ENCODE results near the gene ACMSD.

DNA sequence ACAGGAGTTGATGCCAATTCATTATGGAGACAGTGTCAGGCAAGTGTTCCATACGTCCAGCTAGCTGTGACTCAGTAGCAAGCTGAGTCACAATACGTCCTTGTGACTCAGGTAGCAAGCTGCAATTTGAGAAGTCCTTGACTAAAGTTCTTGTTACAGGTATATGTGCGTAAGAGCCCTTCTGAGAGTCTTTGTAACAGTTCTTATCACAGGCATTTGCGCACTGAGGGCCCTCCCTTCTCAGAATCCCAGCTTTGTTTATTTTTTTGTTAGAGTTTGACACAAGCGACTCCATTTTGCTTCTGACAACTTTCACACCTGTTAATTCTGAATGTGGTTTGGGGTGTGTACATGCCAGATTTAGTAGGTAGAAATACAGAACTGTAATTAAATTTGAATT is 20.1 kb upstream of the ACMSD start:
- TF ChIP-seq, protein P1, sequence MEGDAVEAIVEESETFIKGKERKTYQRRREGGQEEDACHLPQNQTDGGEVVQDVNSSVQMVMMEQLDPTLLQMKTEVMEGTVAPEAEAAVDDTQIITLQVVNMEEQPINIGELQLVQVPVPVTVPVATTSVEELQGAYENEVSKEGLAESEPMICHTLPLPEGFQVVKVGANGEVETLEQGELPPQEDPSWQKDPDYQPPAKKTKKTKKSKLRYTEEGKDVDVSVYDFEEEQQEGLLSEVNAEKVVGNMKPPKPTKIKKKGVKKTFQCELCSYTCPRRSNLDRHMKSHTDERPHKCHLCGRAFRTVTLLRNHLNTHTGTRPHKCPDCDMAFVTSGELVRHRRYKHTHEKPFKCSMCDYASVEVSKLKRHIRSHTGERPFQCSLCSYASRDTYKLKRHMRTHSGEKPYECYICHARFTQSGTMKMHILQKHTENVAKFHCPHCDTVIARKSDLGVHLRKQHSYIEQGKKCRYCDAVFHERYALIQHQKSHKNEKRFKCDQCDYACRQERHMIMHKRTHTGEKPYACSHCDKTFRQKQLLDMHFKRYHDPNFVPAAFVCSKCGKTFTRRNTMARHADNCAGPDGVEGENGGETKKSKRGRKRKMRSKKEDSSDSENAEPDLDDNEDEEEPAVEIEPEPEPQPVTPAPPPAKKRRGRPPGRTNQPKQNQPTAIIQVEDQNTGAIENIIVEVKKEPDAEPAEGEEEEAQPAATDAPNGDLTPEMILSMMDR (conservative IDR thresholded peaks at IDR 0.05; ENCODE audit: low read depth, low read length): no peak
- no peak for TF ChIP-seq EZH2 (IDR thresholded peaks at IDR 0.05; ENCODE audit: low read length, unreplicated experiment)

Data from PC-3 (cell line).